ENCODE data around the gene CENPN. TPM values are rescaled to one million over a fixed set of nuclear protein-coding genes. Genes with fewer than 3 reads are reported as not detected.

The CENPN gene
- total and polyA plus RNA-seq, 8 donors = 1.4 to 4.1 (median 2.8) TPM

DNA sequence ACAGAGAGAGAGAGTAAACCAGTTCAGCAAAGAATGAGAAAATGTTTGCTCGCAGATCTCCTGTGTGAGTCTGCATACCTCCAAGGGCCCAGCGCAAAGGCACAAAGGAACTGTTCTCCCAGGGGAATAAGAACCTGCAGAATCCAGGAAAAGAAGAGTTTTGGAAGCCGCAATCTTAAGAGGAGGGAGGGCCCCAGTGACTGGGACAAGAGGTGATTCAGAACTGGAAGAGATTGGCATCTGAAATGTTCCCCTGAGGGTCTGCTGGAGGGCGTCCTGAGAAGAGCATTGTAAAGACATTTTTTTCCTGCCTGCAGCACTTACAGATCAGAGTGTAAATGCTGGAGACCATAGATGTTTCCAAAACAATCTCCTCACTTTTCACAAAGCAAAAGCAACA is 34.7 kb downstream of the CENPN start:
- Histone ChIP-seq H3K4me3 (no peak overlapping the region), H3K27ac (no peak overlapping the region), H3K9me3 (no peaks in the 10 kb centered on the region), H3K27me3 (no peaks in the 10 kb centered on the region), H3K36me3 (peaks cover 3 to 34% (median 6%) of the 10 kb centered on the region in 3 donors), H3K4me1 (peaks cover 0 to 8% (median 4%) of the 10 kb centered on the region in 3 donors)
- WGBS, 2 donors = 91 to 96% methylated on average over 4 of the region's 4 CpGs
- ATAC-seq (no peak), DNase-seq (no peak), FAIRE-seq (no peak)
- TF ChIP-seq, protein P1, sequence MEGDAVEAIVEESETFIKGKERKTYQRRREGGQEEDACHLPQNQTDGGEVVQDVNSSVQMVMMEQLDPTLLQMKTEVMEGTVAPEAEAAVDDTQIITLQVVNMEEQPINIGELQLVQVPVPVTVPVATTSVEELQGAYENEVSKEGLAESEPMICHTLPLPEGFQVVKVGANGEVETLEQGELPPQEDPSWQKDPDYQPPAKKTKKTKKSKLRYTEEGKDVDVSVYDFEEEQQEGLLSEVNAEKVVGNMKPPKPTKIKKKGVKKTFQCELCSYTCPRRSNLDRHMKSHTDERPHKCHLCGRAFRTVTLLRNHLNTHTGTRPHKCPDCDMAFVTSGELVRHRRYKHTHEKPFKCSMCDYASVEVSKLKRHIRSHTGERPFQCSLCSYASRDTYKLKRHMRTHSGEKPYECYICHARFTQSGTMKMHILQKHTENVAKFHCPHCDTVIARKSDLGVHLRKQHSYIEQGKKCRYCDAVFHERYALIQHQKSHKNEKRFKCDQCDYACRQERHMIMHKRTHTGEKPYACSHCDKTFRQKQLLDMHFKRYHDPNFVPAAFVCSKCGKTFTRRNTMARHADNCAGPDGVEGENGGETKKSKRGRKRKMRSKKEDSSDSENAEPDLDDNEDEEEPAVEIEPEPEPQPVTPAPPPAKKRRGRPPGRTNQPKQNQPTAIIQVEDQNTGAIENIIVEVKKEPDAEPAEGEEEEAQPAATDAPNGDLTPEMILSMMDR (IDR thresholded peaks at IDR 0.05) = no peak
- intact Hi-C loops (cut with DNase I) = no loop called here

DNA sequence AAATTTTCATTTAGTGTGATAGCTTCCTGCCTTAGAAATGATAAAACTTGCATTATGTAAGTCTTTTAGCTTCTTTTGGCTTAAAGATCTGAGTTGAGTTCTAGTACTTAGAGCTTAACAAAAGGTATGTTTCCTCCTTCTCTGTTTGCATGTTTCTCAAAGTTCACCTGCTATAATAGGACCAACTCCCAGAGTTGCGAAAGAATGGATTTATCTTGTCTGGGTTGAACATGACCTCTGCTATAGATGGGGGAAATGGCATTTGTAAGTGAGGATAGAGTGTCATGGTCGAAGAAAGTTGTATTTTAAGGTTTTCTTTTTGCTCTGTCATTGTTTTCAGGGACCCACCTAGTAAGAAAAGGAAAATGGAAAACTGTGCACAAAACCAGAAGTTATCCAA is 35.8 kb downstream of the CENPN start:
- Histone ChIP-seq H3K27me3 (no peaks in the 10 kb centered on the region), H3K4me1 (peaks cover 0 to 4% (median 3%) of the 10 kb centered on the region in 3 donors), H3K36me3 (peaks cover 3 to 34% (median 6%) of the 10 kb centered on the region in 3 donors), H3K4me3 (no peak overlapping the region), H3K9me3 (no peaks in the 10 kb centered on the region), H3K27ac (no peak overlapping the region)
- FAIRE-seq = no peak
- DNase-seq = no peak
- TF ChIP-seq, protein P1 (IDR thresholded peaks at IDR 0.05) = no peak
- ATAC-seq = no peak
- WGBS, 2 donors = 96 to 98% methylated on average over 2 of the region's 2 CpGs
- intact Hi-C loops (cut with DNase I) = no loop called here

DNA sequence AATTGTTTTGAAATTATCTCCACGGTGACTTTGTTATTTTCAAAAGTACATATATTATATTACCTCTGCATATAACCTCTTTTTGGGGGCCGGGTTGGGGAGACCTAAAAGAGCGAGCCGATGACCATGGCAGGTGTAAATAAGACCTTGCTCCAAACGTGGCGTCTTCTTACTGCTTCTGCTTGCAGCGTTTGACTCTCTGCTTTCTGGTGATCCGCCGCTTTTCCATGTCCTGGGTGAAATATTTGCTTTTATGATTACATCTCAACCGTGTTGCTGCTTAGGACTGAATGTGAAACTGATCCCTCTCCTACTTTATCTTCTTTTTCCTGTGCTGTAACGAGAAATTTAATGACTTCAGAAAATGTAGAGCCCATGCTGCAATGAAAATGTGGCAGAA is 46.7 kb downstream of the CENPN start:
- H3K4me1 ChIP-seq = no peaks in the 10 kb centered on the region
- H3K27me3 ChIP-seq = no peaks in the 10 kb centered on the region
- H3K27ac ChIP-seq = no peak overlapping the region
- no peaks in the 10 kb centered on the region for H3K36me3 ChIP-seq
- TF ChIP-seq, protein P1 (IDR thresholded peaks at IDR 0.05) = no peak
- intact Hi-C loops (cut with DNase I) = no loop called here
- WGBS, 2 donors = 71 to 74% methylated on average over 11 of the region's 11 CpGs
- H3K9me3 ChIP-seq = no peaks in the 10 kb centered on the region
- FAIRE-seq (no peak), ATAC-seq (no peak), DNase-seq (no peak)
- H3K4me3 ChIP-seq = no peak overlapping the region

DNA sequence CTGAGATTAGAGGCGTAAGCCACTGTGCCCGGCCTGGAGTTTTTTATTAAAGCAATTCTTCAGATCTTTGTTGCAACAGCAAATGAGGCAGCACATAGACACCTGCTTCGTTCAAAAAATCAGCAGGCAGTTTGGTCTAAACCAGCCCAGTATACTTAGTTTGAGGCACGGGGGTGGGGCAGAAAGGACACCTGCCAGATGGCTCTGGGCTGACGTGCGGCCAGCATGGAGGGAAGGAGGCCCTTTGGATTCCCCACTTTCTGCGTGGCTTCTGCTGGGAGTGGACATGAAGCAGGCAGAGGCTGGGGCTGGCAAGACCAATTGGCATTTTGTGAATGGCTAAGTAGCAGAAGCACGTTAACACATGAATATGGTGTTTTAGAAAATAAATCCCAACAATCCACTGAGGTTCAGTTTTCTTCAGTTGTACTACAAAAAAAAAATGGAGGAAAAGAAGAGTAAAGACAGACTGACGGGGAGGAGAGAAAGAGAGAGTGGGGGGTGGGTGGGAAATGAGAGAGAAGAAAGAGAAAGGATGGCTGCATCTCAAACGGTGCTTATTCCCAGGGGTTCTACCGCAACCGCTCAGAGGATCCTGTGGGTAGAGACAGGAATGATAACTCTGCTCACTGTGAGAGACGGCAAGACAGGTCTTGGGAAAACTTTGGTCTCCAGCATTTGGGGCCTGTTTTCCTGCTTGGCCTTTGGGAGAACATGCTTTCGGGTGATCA is 53.7 kb downstream of the CENPN start:
- no peak for FAIRE-seq
- WGBS, 2 donors = 83 to 85% methylated on average over 14 of the region's 14 CpGs

DNA sequence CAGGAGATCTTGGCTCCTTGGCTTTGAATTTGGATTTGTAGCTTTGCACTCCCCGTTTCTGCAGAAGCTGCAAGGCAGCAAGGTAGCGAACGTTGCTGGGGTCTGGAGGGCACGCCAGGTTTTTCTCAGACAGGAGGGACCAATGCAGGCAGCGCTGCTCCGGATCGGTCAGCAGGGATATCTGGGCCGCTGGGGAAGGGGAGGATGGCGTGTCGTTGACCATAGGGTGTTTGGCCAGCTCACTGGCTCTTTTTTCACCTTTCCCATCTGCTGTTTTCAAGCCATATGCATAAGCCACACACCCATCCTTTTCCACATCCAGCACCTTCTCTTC is 54.3 kb downstream of the CENPN start:
- Histone ChIP-seq H3K4me3 (no peak overlapping the region), H3K27me3 (no peaks in the 10 kb centered on the region), H3K9me3 (no peaks in the 10 kb centered on the region), H3K36me3 (no peaks in the 10 kb centered on the region), H3K27ac (no peak overlapping the region), H3K4me1 (no peaks in the 10 kb centered on the region)
- intact Hi-C loops (cut with DNase I) = no loop called here
- FAIRE-seq (no peak), DNase-seq (no peak), ATAC-seq (no peak)
- TF ChIP-seq, protein P1 (IDR thresholded peaks at IDR 0.05) = no peak
- WGBS, 2 donors = 85 to 90% methylated on average over 10 of the region's 10 CpGs

More for the DNA sequence above, 53.7 kb downstream of the CENPN start:
- TF ChIP-seq, protein P1 (IDR thresholded peaks at IDR 0.05) = no peak
- intact Hi-C loops (cut with DNase I) = no loop called here
- no peak overlapping the region for H3K4me3 ChIP-seq
- ATAC-seq (no peak), DNase-seq (no peak)
- H3K4me1 ChIP-seq = no peaks in the 10 kb centered on the region
- no peaks in the 10 kb centered on the region for H3K9me3 ChIP-seq
- no peaks in the 10 kb centered on the region for H3K27me3 ChIP-seq
- H3K36me3 ChIP-seq = no peaks in the 10 kb centered on the region
- H3K27ac ChIP-seq = no peak overlapping the region
